Thyroid gland (tissue), 4 donors: ENCODE measurements around the gene NKD1. TPM values are rescaled to one million over a fixed set of nuclear protein-coding genes. Genes with fewer than 3 reads are reported as not detected.

Experiments used
- DNase-seq, 2 donors: peaks; one replicate each; pipeline ENCODE4 v3.0.0-alpha.2; 2019
- H3K27ac ChIP-seq, 3 donors: fragments of 200-600 bp; sonication (generic); 1 replicate in 2 of 3; 2 replicates in 1 of 3; pipeline ENCODE4 v1.5.1; 2016 to 2019; ENCODE audit warnings: mild to moderate bottlenecking in 1 of 3, moderate library complexity in 1 of 3
- H3K27me3 ChIP-seq: fragments of 200-600 bp; sonication (generic); one replicate; pipeline ENCODE4 v1.5.1; 2019
- H3K36me3 ChIP-seq, 2 donors: fragments of 200-600 bp; sonication (generic); one replicate each; pipeline ENCODE4 v1.5.1; 2016 to 2019
- H3K4me1 ChIP-seq, 2 donors: fragments of 200-600 bp; sonication (generic); one replicate each; pipeline ENCODE4 v1.5.1; 2017 to 2019
- H3K4me3 ChIP-seq, 3 donors: fragments of 200-600 bp; sonication (generic); replicated peaks in 1 of 3; 1 replicate in 2 of 3; 2 replicates in 1 of 3; pipeline ENCODE4 v1.5.1; 2016; ENCODE audit warnings: mild to moderate bottlenecking in 1 of 3
- H3K9me3 ChIP-seq: fragments of 200-600 bp; sonication (generic); one replicate; pipeline ENCODE4 v1.5.1; 2017
- POLR2A ChIP-seq, 2 donors: fragments of 450-650 bp; IDR thresholded peaks; one replicate each; pipeline ENCODE4 v1.6.1; 2017; ENCODE audit warnings: antibody characterized with exemption in 2 of 2, mild to moderate bottlenecking in 2 of 2, moderate library complexity in 1 of 2
- WGBS, 2 donors: methylation state at CpG; one replicate each; pipeline ENCODE4 v1.1.5; 2017; 5-methylcytosine and 5-hydroxymethylcytosine counted together
- intact Hi-C: fragments of 100-400 bp; cut with DNase I; formaldehyde crosslinking; loops from one replicate; pipeline ENCODE4 v1.15.1; 2023
- total RNA-seq, 4 donors: library from RNA; depleted of rRNA; stranded (reverse); fragments of >200 nt; gene quantifications; one replicate each; pipeline ENCODE4 v1.2.3, GENCODE V29; 2016
- TF ChIP-seq, protein P1 (sequence below), 6 experiments: fragments of 200-600 bp in 3 of 6; fragments of 450-650 bp in 3 of 6; sonication (generic) in 3 of 6; IDR thresholded peaks; one replicate each; pipeline ENCODE4 v1.5.1; 2016 to 2019; ENCODE audit warnings: antibody characterized with exemption in 6 of 6, mild to moderate bottlenecking in 2 of 6, inconsistent platforms in 1 of 6, moderate library complexity in 1 of 6

NKD1 gene
- total RNA-seq, 4 donors from 2014 or later, result 0.63 to 13.8 (median 1.1) TPM

- intact Hi-C loops, result no loop called here
- WGBS, 2 donors, result 89 to 90% methylated on average over 8 to 9 of the region's 9 CpGs
- DNase-seq, result no peak
- Histone ChIP-seq H3K27me3 (no peaks in the 10 kb centered on the region), H3K36me3 (no peaks in the 10 kb centered on the region), H3K27ac (no peak overlapping the region), H3K4me3 (no peak overlapping the region), H3K9me3 (no peaks in the 10 kb centered on the region), H3K4me1 (peaks cover 7 to 14% of the 10 kb centered on the region in 2 donors)
- no peak for TF ChIP-seq POLR2A (IDR thresholded peaks at IDR 0.05)
- TF ChIP-seq, protein P1, sequence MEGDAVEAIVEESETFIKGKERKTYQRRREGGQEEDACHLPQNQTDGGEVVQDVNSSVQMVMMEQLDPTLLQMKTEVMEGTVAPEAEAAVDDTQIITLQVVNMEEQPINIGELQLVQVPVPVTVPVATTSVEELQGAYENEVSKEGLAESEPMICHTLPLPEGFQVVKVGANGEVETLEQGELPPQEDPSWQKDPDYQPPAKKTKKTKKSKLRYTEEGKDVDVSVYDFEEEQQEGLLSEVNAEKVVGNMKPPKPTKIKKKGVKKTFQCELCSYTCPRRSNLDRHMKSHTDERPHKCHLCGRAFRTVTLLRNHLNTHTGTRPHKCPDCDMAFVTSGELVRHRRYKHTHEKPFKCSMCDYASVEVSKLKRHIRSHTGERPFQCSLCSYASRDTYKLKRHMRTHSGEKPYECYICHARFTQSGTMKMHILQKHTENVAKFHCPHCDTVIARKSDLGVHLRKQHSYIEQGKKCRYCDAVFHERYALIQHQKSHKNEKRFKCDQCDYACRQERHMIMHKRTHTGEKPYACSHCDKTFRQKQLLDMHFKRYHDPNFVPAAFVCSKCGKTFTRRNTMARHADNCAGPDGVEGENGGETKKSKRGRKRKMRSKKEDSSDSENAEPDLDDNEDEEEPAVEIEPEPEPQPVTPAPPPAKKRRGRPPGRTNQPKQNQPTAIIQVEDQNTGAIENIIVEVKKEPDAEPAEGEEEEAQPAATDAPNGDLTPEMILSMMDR (IDR thresholded peaks at IDR 0.05), result no peak
Observed at GRCh38 chr16:50593410-50594150, 45.4 kb downstream of the NKD1 start.

DNA sequence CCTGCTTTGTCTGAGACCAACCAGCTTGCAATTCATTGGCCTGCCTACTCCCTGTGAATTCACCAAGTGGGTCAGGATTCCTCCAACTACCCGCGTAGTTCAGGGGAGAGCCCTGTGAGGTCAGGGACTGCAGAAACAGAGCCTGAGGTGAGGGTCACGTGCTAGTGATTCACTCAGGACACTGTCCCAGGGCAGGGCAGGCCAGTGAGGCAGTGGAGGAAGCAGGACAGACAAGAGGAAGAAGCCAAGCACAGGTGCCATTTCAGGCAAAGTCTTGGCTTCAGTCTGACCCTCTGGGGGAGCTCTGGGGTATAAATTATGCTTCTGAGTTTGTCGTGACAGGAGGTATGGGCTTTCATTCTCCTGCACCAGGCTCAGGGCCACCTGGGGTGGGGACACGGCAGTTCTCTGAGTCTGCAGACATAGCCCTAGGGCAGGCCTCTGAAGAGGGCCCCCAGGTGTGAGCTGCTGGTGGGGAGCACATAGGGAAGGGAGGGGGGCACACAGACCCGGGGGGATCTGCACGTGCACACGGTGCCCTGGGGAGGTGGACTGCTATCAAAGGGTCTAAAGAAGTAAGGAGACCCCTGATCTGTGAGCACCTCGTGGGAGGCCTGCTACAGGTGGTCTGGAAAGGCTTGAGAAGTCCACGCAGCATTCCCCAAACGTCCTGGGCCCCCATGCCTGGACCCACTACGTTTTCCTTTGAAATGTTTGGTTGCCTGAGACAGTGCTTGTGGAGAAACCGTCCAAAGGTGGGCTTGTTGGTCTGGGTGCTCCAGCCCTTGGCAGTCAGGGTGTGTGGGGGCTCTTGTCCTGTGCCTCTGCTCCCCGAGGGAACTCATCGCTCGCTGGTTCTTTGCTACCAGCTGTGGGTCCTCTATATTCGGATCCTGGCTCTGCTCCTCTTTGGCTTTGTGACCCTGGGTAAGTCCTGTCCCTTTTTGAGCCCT lies 46.4 kb downstream of the NKD1 start:
- DNase-seq, result no peak
- no peaks in the 10 kb centered on the region for H3K36me3 ChIP-seq
- H3K4me1 ChIP-seq, result peaks cover 7 to 14% of the 10 kb centered on the region in 2 donors
- no peak overlapping the region for H3K27ac ChIP-seq
- H3K4me3 ChIP-seq, result no peak overlapping the region
- intact Hi-C loops, result no loop called here
- TF ChIP-seq, protein P1 (IDR thresholded peaks at IDR 0.05), result no peak
- TF ChIP-seq POLR2A (IDR thresholded peaks at IDR 0.05), result no peak
- 93 to 94% methylated on average over 16 to 17 of the region's 17 CpGs for WGBS, 2 donors
- no peaks in the 10 kb centered on the region for H3K9me3 ChIP-seq
- H3K27me3 ChIP-seq, result no peaks in the 10 kb centered on the region

DNA sequence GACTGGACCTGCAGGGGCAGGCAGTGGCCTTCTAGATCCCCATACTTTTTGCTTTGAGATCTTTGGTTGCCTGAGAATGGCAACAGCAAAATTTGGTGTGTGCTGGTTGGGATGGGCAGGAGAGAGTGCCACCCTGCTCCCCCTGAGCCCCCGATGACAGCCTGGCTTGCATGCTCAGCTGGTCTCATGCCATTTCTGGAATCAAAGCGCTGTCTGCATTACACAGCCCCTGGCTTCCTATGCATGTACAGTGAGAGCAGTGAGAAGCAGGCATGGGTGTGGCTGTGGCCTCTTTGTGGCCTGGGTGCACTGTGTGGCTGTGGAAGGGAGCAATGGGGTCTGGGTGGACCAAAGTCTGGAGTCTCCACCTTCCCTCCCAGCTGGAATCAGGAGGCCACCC lies 47.7 kb downstream of the NKD1 start:
- Histone ChIP-seq H3K4me1 (peaks cover 7 to 14% of the 10 kb centered on the region in 2 donors), H3K27ac (no peak overlapping the region), H3K4me3 (no peak overlapping the region), H3K9me3 (no peaks in the 10 kb centered on the region), H3K27me3 (no peaks in the 10 kb centered on the region), H3K36me3 (no peaks in the 10 kb centered on the region)
- intact Hi-C loops, result no loop called here
- 76 to 94% methylated on average over 2 of the region's 2 CpGs for WGBS, 2 donors
- TF ChIP-seq, protein P1 (IDR thresholded peaks at IDR 0.05), result no peak
- TF ChIP-seq POLR2A (IDR thresholded peaks at IDR 0.05), result no peak
- DNase-seq, result no peak

DNA sequence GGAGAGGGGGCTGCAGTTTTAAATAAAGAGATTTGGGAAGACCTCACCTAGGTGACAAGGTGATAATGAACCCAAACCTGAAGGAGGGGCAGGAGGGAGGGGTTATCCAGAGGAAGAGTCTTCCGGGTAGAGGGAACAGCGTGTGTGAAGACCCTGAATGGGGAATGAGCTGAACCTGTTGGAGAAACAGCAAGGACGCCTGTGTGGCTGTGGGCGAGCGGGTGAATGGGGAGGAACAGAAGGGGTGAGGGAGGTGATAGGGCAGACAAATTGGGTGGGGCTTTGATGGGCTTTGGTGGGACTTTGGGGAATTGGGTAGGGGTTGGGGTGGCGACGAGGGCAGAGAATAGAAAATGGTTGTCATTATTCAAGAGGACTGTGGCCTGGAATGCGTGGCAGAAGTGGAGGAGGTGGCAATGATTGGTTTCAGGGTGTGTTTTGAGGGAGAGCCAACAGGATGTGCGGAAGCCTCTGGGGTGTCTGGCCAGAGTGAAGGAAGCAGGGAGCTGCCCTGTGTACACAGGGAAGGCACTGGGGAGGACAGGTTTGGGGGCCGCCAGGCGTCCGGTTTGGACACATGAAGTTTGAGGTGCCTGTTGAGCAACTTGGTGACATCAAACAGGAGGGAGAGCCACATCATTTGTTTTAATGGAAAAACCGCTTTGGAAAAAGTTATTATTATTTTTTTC lies 48.7 kb downstream of the NKD1 start:
- 87 to 92% methylated on average over 13 of the region's 13 CpGs for WGBS, 2 donors
- H3K4me3 ChIP-seq, result no peak overlapping the region
- no peaks in the 10 kb centered on the region for H3K36me3 ChIP-seq
- intact Hi-C loops, result no loop called here
- no peak for DNase-seq
- no peaks in the 10 kb centered on the region for H3K27me3 ChIP-seq
- H3K4me1 ChIP-seq, result peaks cover under 1 to 7% of the 10 kb centered on the region in 2 donors
- no peak for TF ChIP-seq POLR2A (IDR thresholded peaks at IDR 0.05)
- TF ChIP-seq, protein P1 (IDR thresholded peaks at IDR 0.05), result no peak
- H3K9me3 ChIP-seq, result no peaks in the 10 kb centered on the region
- H3K27ac ChIP-seq, result no peak overlapping the region
